Measurements from ENCODE around the gene IDH2.

GRCh38 chr15:90059208-90059985 is 42.9 kb downstream of the IDH2 start:
- no peak for TF ChIP-seq POLR2AphosphoS5 (IDR thresholded peaks at IDR 0.05; ENCODE audit: borderline replicate concordance, low read depth, low read length)
- TF ChIP-seq EZH2 (IDR thresholded peaks at IDR 0.05) = no peak
- peak; percentile 45 for TF ChIP-seq FOXP2 (optimal IDR thresholded peaks at IDR 0.05; ENCODE audit: control extremely low read depth, extremely low read length, insufficient read depth)
